Measurements from ENCODE around the gene C4orf50.

DNA sequence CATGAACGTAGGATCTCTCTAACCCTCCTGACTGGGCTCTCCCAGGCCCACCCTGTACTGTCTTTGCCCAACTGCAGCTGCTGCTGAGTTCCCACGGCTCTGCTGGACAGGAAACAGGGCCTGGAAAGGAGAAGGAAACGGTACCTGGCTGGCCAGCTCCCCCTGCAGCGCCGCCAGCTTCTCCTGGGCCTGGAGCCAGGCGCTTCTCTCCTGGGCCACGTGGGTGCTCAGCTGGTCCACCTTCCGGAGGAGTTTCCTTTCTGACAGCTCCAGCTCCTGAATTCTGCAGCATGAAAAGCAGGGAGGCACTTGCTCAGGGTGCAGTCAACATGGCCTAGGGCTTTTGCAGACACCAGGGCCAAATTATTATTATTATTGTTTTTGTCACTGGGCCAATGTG lies 6.5 kb downstream of the C4orf50 start:
- TF ChIP-seq, protein P1, sequence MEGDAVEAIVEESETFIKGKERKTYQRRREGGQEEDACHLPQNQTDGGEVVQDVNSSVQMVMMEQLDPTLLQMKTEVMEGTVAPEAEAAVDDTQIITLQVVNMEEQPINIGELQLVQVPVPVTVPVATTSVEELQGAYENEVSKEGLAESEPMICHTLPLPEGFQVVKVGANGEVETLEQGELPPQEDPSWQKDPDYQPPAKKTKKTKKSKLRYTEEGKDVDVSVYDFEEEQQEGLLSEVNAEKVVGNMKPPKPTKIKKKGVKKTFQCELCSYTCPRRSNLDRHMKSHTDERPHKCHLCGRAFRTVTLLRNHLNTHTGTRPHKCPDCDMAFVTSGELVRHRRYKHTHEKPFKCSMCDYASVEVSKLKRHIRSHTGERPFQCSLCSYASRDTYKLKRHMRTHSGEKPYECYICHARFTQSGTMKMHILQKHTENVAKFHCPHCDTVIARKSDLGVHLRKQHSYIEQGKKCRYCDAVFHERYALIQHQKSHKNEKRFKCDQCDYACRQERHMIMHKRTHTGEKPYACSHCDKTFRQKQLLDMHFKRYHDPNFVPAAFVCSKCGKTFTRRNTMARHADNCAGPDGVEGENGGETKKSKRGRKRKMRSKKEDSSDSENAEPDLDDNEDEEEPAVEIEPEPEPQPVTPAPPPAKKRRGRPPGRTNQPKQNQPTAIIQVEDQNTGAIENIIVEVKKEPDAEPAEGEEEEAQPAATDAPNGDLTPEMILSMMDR (IDR thresholded peaks at IDR 0.05) = no peak
- no peak for TF ChIP-seq POLR2AphosphoS5 (IDR thresholded peaks at IDR 0.05)
- TF ChIP-seq EP300 (IDR thresholded peaks at IDR 0.05; ENCODE audit: low read depth) = no peak
- no peak for TF ChIP-seq POLR2A (IDR thresholded peaks at IDR 0.05)
